ENCODE data around the gene SLC16A14.
A peak's percentile ranks its signal among the peaks of the same experiment; 100 is the strongest.

Gene SLC16A14

GRCh38 chr2:230060672-230061293 is 7.9 kb downstream of the SLC16A14 start:
- Histone ChIP-seq H3K27ac (ENCODE audit: insufficient read depth in 1 of 2, low read depth in 1 of 2, low read length in 2 of 2, poor library complexity in 1 of 2, severe bottlenecking in 2 of 2) (no peak overlapping the region), H3K9me3 (ENCODE audit: control extremely low read depth in 1 of 5, control insufficient read depth in 4 of 5, insufficient read depth in 2 of 5, low read depth in 1 of 5, low read length in 4 of 5) (peaks cover 0 to 2% (median 0%) of the 10 kb centered on the region in 5 experiments), H3K4me3 (ENCODE audit: control insufficient read depth in 1 of 7, extremely low read depth in 1 of 7, insufficient read depth in 4 of 7, low read depth in 2 of 7, low read length in 6 of 7) (no peak overlapping the region), H3K27me3 (replicated peaks in 2 of 5; ENCODE audit: control insufficient read depth in 4 of 5, insufficient read depth in 5 of 5, low read length in 4 of 5) (no peaks in the 10 kb centered on the region), H3K36me3 (ENCODE audit: control insufficient read depth in 4 of 4, insufficient read depth in 4 of 4, low read length in 3 of 4) (peaks cover 0 to 9% (median 1%) of the 10 kb centered on the region in 4 experiments), H3K4me1 (ENCODE audit: control extremely low read depth in 1 of 4, control insufficient read depth in 4 of 4, insufficient read depth in 4 of 4, low read length in 3 of 4) (no peaks in the 10 kb centered on the region)
- DNase-seq, result no peak
- POLR2A ChIA-PET, result no interaction called here
- CTCF ChIA-PET, result interaction anchor here (1.1 to 2.0 kb wide), 3 partner anchors 10 to 25 kb away, joined by 3 to 7 read pairs (median 3); no protein-coding TSS in a partner anchor
- WGBS (ENCODE audit: insufficient coverage), result 100% methylated on average over 1 of the region's 3 CpGs

GRCh38 chr2:230053753-230054478 is 14.8 kb downstream of the SLC16A14 start:
- 78% methylated on average over 2 of the region's 2 CpGs for whole genome bisulfite sequencing (ENCODE audit: insufficient coverage)
- CTCF ChIA-PET, result interaction anchor here (0.8 to 1.9 kb wide), 9 partner anchors 11 to 555 kb away, joined by 3 to 14 read pairs (median 4); no protein-coding TSS in a partner anchor
- peaks cover 0 to 22% (median 14%) of the 10 kb centered on the region in 4 experiments for H3K4me1 ChIP-seq (ENCODE audit: control extremely low read depth in 1 of 4, control insufficient read depth in 4 of 4, insufficient read depth in 4 of 4, low read length in 3 of 4)
- peak overlapping the region in 1 of 7 experiments; percentile 38 for H3K4me3 ChIP-seq (ENCODE audit: control insufficient read depth in 1 of 7, extremely low read depth in 1 of 7, insufficient read depth in 4 of 7, low read depth in 2 of 7, low read length in 6 of 7)
- no peaks in the 10 kb centered on the region for H3K27me3 ChIP-seq (replicated peaks in 2 of 5; ENCODE audit: control insufficient read depth in 4 of 5, insufficient read depth in 5 of 5, low read length in 4 of 5)
- POLR2A ChIA-PET, result interaction anchor here (0.8 kb wide), 1 partner anchor 15 kb away, joined by 3 read pairs; the partner anchor contains the start of gene SLC16A14
- H3K9me3 ChIP-seq (ENCODE audit: control extremely low read depth in 1 of 5, control insufficient read depth in 4 of 5, insufficient read depth in 2 of 5, low read depth in 1 of 5, low read length in 4 of 5), result no peaks in the 10 kb centered on the region
- peaks cover 0 to 5% (median 2%) of the 10 kb centered on the region in 4 experiments for H3K36me3 ChIP-seq (ENCODE audit: control insufficient read depth in 4 of 4, insufficient read depth in 4 of 4, low read length in 3 of 4)
- peak; percentile 50 to 91 (median 89) for DNase-seq
- H3K27ac ChIP-seq (ENCODE audit: insufficient read depth in 1 of 2, low read depth in 1 of 2, low read length in 2 of 2, poor library complexity in 1 of 2, severe bottlenecking in 2 of 2), result no peak overlapping the region

- WGBS (ENCODE audit: insufficient coverage), result no CpG with 5 or more reads among the region's 2 CpGs
- no peaks in the 10 kb centered on the region for H3K27me3 ChIP-seq (replicated peaks in 2 of 5; ENCODE audit: control insufficient read depth in 4 of 5, insufficient read depth in 5 of 5, low read length in 4 of 5)
- H3K4me3 ChIP-seq (ENCODE audit: control insufficient read depth in 1 of 7, extremely low read depth in 1 of 7, insufficient read depth in 4 of 7, low read depth in 2 of 7, low read length in 6 of 7), result no peak overlapping the region
- no peaks in the 10 kb centered on the region for H3K9me3 ChIP-seq (ENCODE audit: control extremely low read depth in 1 of 5, control insufficient read depth in 4 of 5, insufficient read depth in 2 of 5, low read depth in 1 of 5, low read length in 4 of 5)
- H3K27ac ChIP-seq (ENCODE audit: insufficient read depth in 1 of 2, low read depth in 1 of 2, low read length in 2 of 2, poor library complexity in 1 of 2, severe bottlenecking in 2 of 2), result no peak overlapping the region
- ChIA-PET CTCF (no interaction called here), POLR2A (interaction anchor here (0.6 kb wide), 1 partner anchor 116 kb away, joined by 3 read pairs; no protein-coding TSS in a partner anchor)
- H3K36me3 ChIP-seq (ENCODE audit: control insufficient read depth in 4 of 4, insufficient read depth in 4 of 4, low read length in 3 of 4), result peaks cover 0 to 3% (median 1%) of the 10 kb centered on the region in 4 experiments
- peaks cover 0 to 22% (median 14%) of the 10 kb centered on the region in 4 experiments for H3K4me1 ChIP-seq (ENCODE audit: control extremely low read depth in 1 of 4, control insufficient read depth in 4 of 4, insufficient read depth in 4 of 4, low read length in 3 of 4)
- peak in 2 of 3 donors; percentile 45 to 50 for DNase-seq
These were observed 16.4 kb downstream of the SLC16A14 start for GRCh38 chr2:230052299-230052698.

GRCh38 chr2:230050136-230050535 is 18.6 kb downstream of the SLC16A14 start:
- no peak for DNase-seq
- Histone ChIP-seq H3K27ac (ENCODE audit: insufficient read depth in 1 of 2, low read depth in 1 of 2, low read length in 2 of 2, poor library complexity in 1 of 2, severe bottlenecking in 2 of 2) (no peak overlapping the region), H3K4me1 (ENCODE audit: control extremely low read depth in 1 of 4, control insufficient read depth in 4 of 4, insufficient read depth in 4 of 4, low read length in 3 of 4) (peaks cover 0 to 22% (median 14%) of the 10 kb centered on the region in 4 experiments), H3K4me3 (ENCODE audit: control insufficient read depth in 1 of 7, extremely low read depth in 1 of 7, insufficient read depth in 4 of 7, low read depth in 2 of 7, low read length in 6 of 7) (no peak overlapping the region), H3K27me3 (replicated peaks in 2 of 5; ENCODE audit: control insufficient read depth in 4 of 5, insufficient read depth in 5 of 5, low read length in 4 of 5) (no peaks in the 10 kb centered on the region), H3K9me3 (ENCODE audit: control extremely low read depth in 1 of 5, control insufficient read depth in 4 of 5, insufficient read depth in 2 of 5, low read depth in 1 of 5, low read length in 4 of 5) (no peaks in the 10 kb centered on the region), H3K36me3 (ENCODE audit: control insufficient read depth in 4 of 4, insufficient read depth in 4 of 4, low read length in 3 of 4) (peaks cover 0 to 13% (median 2%) of the 10 kb centered on the region in 4 experiments)
- WGBS (ENCODE audit: insufficient coverage), result 63% methylated on average over 1 of the region's 3 CpGs
- ChIA-PET CTCF (interaction anchor here (1.2 to 3.3 kb wide), 4 partner anchors 8 to 249 kb away, joined by 3 to 11 read pairs (median 4); no protein-coding TSS in a partner anchor), POLR2A (no interaction called here)

- H3K36me3 ChIP-seq (ENCODE audit: control insufficient read depth in 4 of 4, insufficient read depth in 4 of 4, low read length in 3 of 4), result peaks cover 0 to 18% (median 2%) of the 10 kb centered on the region in 4 experiments
- no peaks in the 10 kb centered on the region for H3K9me3 ChIP-seq (ENCODE audit: control extremely low read depth in 1 of 5, control insufficient read depth in 4 of 5, insufficient read depth in 2 of 5, low read depth in 1 of 5, low read length in 4 of 5)
- no peak for DNase-seq
- CTCF ChIA-PET, result no interaction called here
- no peaks in the 10 kb centered on the region for H3K27me3 ChIP-seq (replicated peaks in 2 of 5; ENCODE audit: control insufficient read depth in 4 of 5, insufficient read depth in 5 of 5, low read length in 4 of 5)
- POLR2A ChIA-PET, result no interaction called here
- H3K4me3 ChIP-seq (ENCODE audit: control insufficient read depth in 1 of 7, extremely low read depth in 1 of 7, insufficient read depth in 4 of 7, low read depth in 2 of 7, low read length in 6 of 7), result no peak overlapping the region
- H3K27ac ChIP-seq (ENCODE audit: insufficient read depth in 1 of 2, low read depth in 1 of 2, low read length in 2 of 2, poor library complexity in 1 of 2, severe bottlenecking in 2 of 2), result no peak overlapping the region
- 100% methylated on average over 1 of the region's 4 CpGs for WGBS (ENCODE audit: insufficient coverage)
- H3K4me1 ChIP-seq (ENCODE audit: control extremely low read depth in 1 of 4, control insufficient read depth in 4 of 4, insufficient read depth in 4 of 4, low read length in 3 of 4), result peaks cover 0 to 9% (median 2%) of the 10 kb centered on the region in 4 experiments
These were observed 20.6 kb downstream of the SLC16A14 start for GRCh38 chr2:230048010-230048671.

- POLR2A ChIA-PET, result no interaction called here
- H3K27me3 ChIP-seq (replicated peaks in 2 of 5; ENCODE audit: control insufficient read depth in 4 of 5, insufficient read depth in 5 of 5, low read length in 4 of 5), result no peaks in the 10 kb centered on the region
- DNase-seq, result no peak
- H3K4me3 ChIP-seq (ENCODE audit: control insufficient read depth in 1 of 7, extremely low read depth in 1 of 7, insufficient read depth in 4 of 7, low read depth in 2 of 7, low read length in 6 of 7), result no peak overlapping the region
- no peaks in the 10 kb centered on the region for H3K9me3 ChIP-seq (ENCODE audit: control extremely low read depth in 1 of 5, control insufficient read depth in 4 of 5, insufficient read depth in 2 of 5, low read depth in 1 of 5, low read length in 4 of 5)
- H3K27ac ChIP-seq (ENCODE audit: insufficient read depth in 1 of 2, low read depth in 1 of 2, low read length in 2 of 2, poor library complexity in 1 of 2, severe bottlenecking in 2 of 2), result no peak overlapping the region
- H3K4me1 ChIP-seq (ENCODE audit: control extremely low read depth in 1 of 4, control insufficient read depth in 4 of 4, insufficient read depth in 4 of 4, low read length in 3 of 4), result no peaks in the 10 kb centered on the region
- WGBS (ENCODE audit: insufficient coverage), result 94% methylated on average over 15 of the region's 16 CpGs
- CTCF ChIA-PET, result interaction anchor here (0.7 kb wide), 1 partner anchor 20 kb away, joined by 3 read pairs; no protein-coding TSS in a partner anchor
- peaks cover 0 to 18% (median 2%) of the 10 kb centered on the region in 4 experiments for H3K36me3 ChIP-seq (ENCODE audit: control insufficient read depth in 4 of 4, insufficient read depth in 4 of 4, low read length in 3 of 4)
These were observed 22.2 kb downstream of the SLC16A14 start for GRCh38 chr2:230046491-230046890.
